GM12878 (cell line): ENCODE measurements around the gene KCNS3. TPM values are rescaled to one million over a fixed set of nuclear protein-coding genes. Genes with fewer than 3 reads are reported as not detected.

Source experiments
- ATAC-seq: fragments of 200-7000 bp; cut with Tn5 transposase; 3 replicates; pipeline ENCODE4 v1.9.1; 2020; ENCODE audit warnings: mild to moderate bottlenecking, moderate library complexity
- BruUV-seq: library from RNA; stranded (reverse); fragments of 400-500 nt; replicated peaks from 2 replicates; lab custom pipeline; 2021; lab: Mats Ljungman, UMichigan
- CTCF ChIA-PET: fragments of 300-600 bp; sonication (Branson Sonifier 250); formaldehyde crosslinking; extraction: SDS; loops from one replicate; lab custom pipeline; 2021; ENCODE audit warnings: inconsistent platforms; lab: Yijun Ruan, JAX
- POLR2A ChIA-PET: fragments of 350-600 bp; formaldehyde crosslinking; extraction: SDS; loops from one replicate; lab custom pipeline; 2021; ENCODE audit warnings: inconsistent platforms; lab: Charles Lee
- RAD21 ChIA-PET: fragments of 300-600 bp; sonication (Branson Sonifier 250); formaldehyde crosslinking; loops from one replicate; lab custom pipeline; 2023; ENCODE audit warnings: antibody characterized with exemption; ENCODE audit not compliant: unreplicated experiment; lab: Charles Lee
- SMC1A ChIA-PET: fragments of 300-600 bp; sonication (Branson Sonifier 250); formaldehyde crosslinking; loops from one replicate; lab custom pipeline; 2023; ENCODE audit not compliant: unreplicated experiment, uncharacterized antibody; lab: Charles Lee
- DNase-seq: peaks from one replicate; pipeline ENCODE4 v3.0.0-alpha.2; 2011; ENCODE audit warnings: low read depth, low spot score
- FAIRE-seq: peaks from 3 replicates; lab custom pipeline; 2011; peaks lifted over from hg19 to GRCh38; lab: Jason Lieb, UNC
- H2AFZ ChIP-seq: 2 replicates; pipeline ENCODE4 v1.6.0; 2011; ENCODE audit warnings: low read depth, low read length, control low read depth; ENCODE audit not compliant: control insufficient read depth
- H3K27ac ChIP-seq: 2 replicates; pipeline ENCODE4 v1.5.1; 2011; ENCODE audit warnings: control low read depth; ENCODE audit not compliant: control insufficient read depth, insufficient read depth
- H3K27me3 ChIP-seq, 2 experiments: replicated peaks in 1 of 2; 2 replicates each; pipeline versions ENCODE4 v1.6.0 to v1.6.1; 2011; ENCODE audit warnings: low read length in 1 of 2; ENCODE audit not compliant: control insufficient read depth in 2 of 2, insufficient read depth in 2 of 2
- H3K36me3 ChIP-seq, 2 experiments: 2 replicates each; pipeline ENCODE4 v1.5.1; 2011; ENCODE audit warnings: low read length in 1 of 2; ENCODE audit not compliant: control insufficient read depth in 2 of 2, insufficient read depth in 2 of 2
- H3K4me1 ChIP-seq: 2 replicates; pipeline ENCODE4 v1.6.1; 2011; ENCODE audit warnings: mild to moderate bottlenecking, low read length, moderate library complexity, mixed read lengths; ENCODE audit not compliant: control insufficient read depth, insufficient read depth
- H3K4me2 ChIP-seq: 2 replicates; pipeline ENCODE4 v1.6.0; 2011; ENCODE audit warnings: control low read depth; ENCODE audit not compliant: control insufficient read depth, insufficient read depth
- H3K4me3 ChIP-seq: fragments of 200-600 bp; sonication (generic); 2 replicates; pipeline ENCODE4 v1.5.1; 2016
- H3K79me2 ChIP-seq: 2 replicates; pipeline ENCODE4 v1.6.0; 2011; ENCODE audit warnings: low read length; ENCODE audit not compliant: control insufficient read depth, insufficient read depth
- H3K9ac ChIP-seq: 2 replicates; pipeline ENCODE4 v1.8.0; 2011; ENCODE audit warnings: low read length, control low read depth, mixed read lengths; ENCODE audit not compliant: control insufficient read depth, insufficient read depth
- H3K9me3 ChIP-seq: replicated peaks from 3 replicates; pipeline ENCODE4 v1.5.1; 2011; ENCODE audit warnings: mild to moderate bottlenecking, low read length; ENCODE audit not compliant: control insufficient read depth, insufficient read depth
- H4K20me1 ChIP-seq: 2 replicates; pipeline ENCODE4 v1.6.0; 2011; ENCODE audit not compliant: control insufficient read depth, insufficient read depth
- EGR1 ChIP-seq, 2 experiments: IDR thresholded peaks; 1 replicate in 1 of 2; 2 replicates in 1 of 2; pipeline ENCODE4 v1.6.1; 2011 to 2012; ENCODE audit warnings: low read depth in 2 of 2, low read length in 2 of 2, borderline replicate concordance in 1 of 2, mild to moderate bottlenecking in 1 of 2, moderate library complexity in 1 of 2
- EP300 ChIP-seq, 2 experiments: fragments of 150-350 bp in 1 of 2; IDR thresholded peaks; 2 replicates each; pipeline ENCODE4 v1.6.1; 2011 to 2012; ENCODE audit warnings: low read depth in 2 of 2, low read length in 2 of 2, borderline replicate concordance in 1 of 2, improper control_type of control experiment in 1 of 2, inconsistent platforms in 1 of 2; ENCODE audit not compliant: control insufficient read depth in 1 of 2
- GATAD2B ChIP-seq: fragments of 450-650 bp; conservative IDR thresholded peaks from 2 replicates; pipeline ENCODE4 v1.6.1; 2017; ENCODE audit warnings: low read depth, mild to moderate bottlenecking, moderate library complexity
- KAT2A ChIP-seq: conservative IDR thresholded peaks from 2 replicates; pipeline ENCODE4 v1.6.1; 2011; ENCODE audit warnings: low read depth, low read length; ENCODE audit not compliant: control insufficient read depth
- POU2F2 ChIP-seq: IDR thresholded peaks from 3 replicates; pipeline ENCODE4 v1.6.1; 2011; ENCODE audit warnings: low read depth, mild to moderate bottlenecking, low read length, borderline replicate concordance
- SIN3A ChIP-seq: IDR thresholded peaks from 2 replicates; pipeline ENCODE4 v1.6.1; 2012; ENCODE audit warnings: low read depth, low read length, improper control_type of control experiment
- SMC3 ChIP-seq: IDR thresholded peaks from 2 replicates; pipeline ENCODE4 v1.6.1; 2011; ENCODE audit warnings: low read length, improper control_type of control experiment, borderline replicate concordance
- SREBF2 ChIP-seq: IDR thresholded peaks from 2 replicates; pipeline ENCODE4 v1.6.1; 2012; ENCODE audit warnings: mild to moderate bottlenecking, low read length
- TBL1XR1 ChIP-seq: IDR thresholded peaks from 2 replicates; pipeline ENCODE4 v1.6.1; 2012; ENCODE audit warnings: low read depth, low read length, improper control_type of control experiment
- TCF12 ChIP-seq: IDR thresholded peaks from 2 replicates; pipeline ENCODE4 v1.6.1; 2011; ENCODE audit warnings: low read depth, mild to moderate bottlenecking, low read length
- WGBS: methylation state at CpG from one replicate; pipeline ENCODE4 v1.1.6; 2016; ENCODE audit warnings: low lambda C conversion rate; ENCODE audit not compliant: insufficient replicate concordance, insufficient coverage; ENCODE audit errors: missing lambda C conversion rate; 5-methylcytosine and 5-hydroxymethylcytosine counted together
- in situ Hi-C: fragments of 300-500 bp; cut with MboI; formaldehyde crosslinking; loops from 9 replicates; pipeline ENCODE4 v1.14.3; 2018; ENCODE audit warnings: mixed read lengths
- intact Hi-C: fragments of 100-400 bp; cut with micrococcal nuclease; formaldehyde crosslinking; loops from one replicate; pipeline ENCODE4 v1.14.2; 2022; ENCODE audit not compliant: unreplicated experiment
- polyA plus RNA-seq, 11 experiments: library from polyadenylated mRNA; depleted of rRNA in 4 of 11; unstranded in 6 of 11; stranded (reverse) in 5 of 11; fragments of >200 nt; fragmentation: Nextera tagmentation in 4 of 11; fragmentation: Illumina TruSeq in 1 of 11; extraction: Ambion mirVana in 4 of 11; extraction: Trizol in 1 of 11; gene quantifications; 1 replicate in 1 of 11; 2 replicates in 10 of 11; pipeline versions ENCODE4 v1.2.1 to v1.2.3, GENCODE V29; 2011 to 2016; ENCODE audit warnings: inconsistent platforms in 2 of 11, missing spikeins in 2 of 11, low read depth in 1 of 11
- total RNA-seq, 4 experiments: library from RNA; depleted of rRNA in 3 of 4; stranded (reverse); fragments of >200 nt in 3 of 4; fragmentation: Illumina TruSeq in 1 of 4; extraction: Trizol in 1 of 4; gene quantifications; 2 replicates each; pipeline versions ENCODE4 v1.2.1 to v1.2.3, GENCODE V29; 2013 to 2021
- TF ChIP-seq, protein P1 (sequence below): IDR thresholded peaks from 2 replicates; pipeline ENCODE4 v1.6.1; 2011; ENCODE audit warnings: low read depth, low read length, improper control_type of control experiment, borderline replicate concordance
- TF ChIP-seq, protein P2 (sequence below): fragments of 450-650 bp; conservative IDR thresholded peaks from 2 replicates; pipeline ENCODE4 v1.6.1; 2017; ENCODE audit warnings: mild to moderate bottlenecking, moderate library complexity

The KCNS3 gene
- total and polyA plus RNA-seq, 10 of the 15 experiments (the other 5 are each of a cell fraction or from before 2014, with no cell fraction given): not detected

DNA sequence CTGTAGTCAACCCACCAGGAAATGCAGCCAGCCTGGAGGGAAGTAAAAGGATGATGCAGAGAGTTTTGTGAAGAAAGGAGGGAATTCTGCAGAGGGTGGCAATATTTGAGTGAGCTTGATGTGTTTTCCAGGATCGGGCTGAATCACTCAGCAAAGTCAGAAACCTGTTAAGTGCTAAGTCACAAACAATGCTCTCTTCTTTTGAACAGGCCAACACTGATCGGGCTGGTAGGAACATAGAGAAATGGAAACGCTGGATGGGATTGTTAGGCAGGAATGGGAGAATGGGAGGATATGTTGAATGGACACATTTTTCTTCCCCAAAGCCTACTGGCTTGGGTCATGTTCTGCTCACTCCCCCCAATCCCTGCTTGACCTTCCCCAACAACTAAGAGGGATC, 36.6 kb downstream of the KCNS3 start:
- RAD21 ChIA-PET: no interaction called here
- intact Hi-C loops: no loop called here
- Histone ChIP-seq H3K27ac (no peak overlapping the region), H3K4me3 (no peak overlapping the region), H3K4me2 (no peak overlapping the region), H3K9ac (no peak overlapping the region), H2AFZ (no peak overlapping the region), H3K4me1 (0 out of 2 replicates have a peak, but pooled peaks cover 4% of the 10 kb centered on the region), H3K27me3 (no peaks in the 10 kb centered on the region), H3K9me3 (no peaks in the 10 kb centered on the region), H4K20me1 (no peaks in the 10 kb centered on the region), H3K36me3 (no peaks in the 10 kb centered on the region), H3K79me2 (no peaks in the 10 kb centered on the region)
- FAIRE-seq (no peak), ATAC-seq (no peak), DNase-seq (no peak)
- in situ Hi-C loops: no loop called here
- SMC1A ChIA-PET: no interaction called here
- CTCF ChIA-PET: no interaction called here
- POLR2A ChIA-PET: no interaction called here
- WGBS: 4% methylated on average over 3 of the region's 3 CpGs
- BruUV-seq: no TSS peak
- TF ChIP-seq POU2F2 (no peak), KAT2A (no peak), EP300 (IDR thresholded peaks at IDR 0.05; ENCODE audit: borderline replicate concordance in 1 of 2, control insufficient read depth in 1 of 2, low read depth in 2 of 2, low read length in 2 of 2) (no peak), SMC3 (no peak), TCF12 (no peak), EGR1 (IDR thresholded peaks at IDR 0.05; ENCODE audit: borderline replicate concordance in 1 of 2, low read depth in 2 of 2, low read length in 2 of 2) (no peak), SREBF2 (no peak), SIN3A (no peak), TBL1XR1 (no peak), GATAD2B (no peak)
- TF ChIP-seq, protein P1, sequence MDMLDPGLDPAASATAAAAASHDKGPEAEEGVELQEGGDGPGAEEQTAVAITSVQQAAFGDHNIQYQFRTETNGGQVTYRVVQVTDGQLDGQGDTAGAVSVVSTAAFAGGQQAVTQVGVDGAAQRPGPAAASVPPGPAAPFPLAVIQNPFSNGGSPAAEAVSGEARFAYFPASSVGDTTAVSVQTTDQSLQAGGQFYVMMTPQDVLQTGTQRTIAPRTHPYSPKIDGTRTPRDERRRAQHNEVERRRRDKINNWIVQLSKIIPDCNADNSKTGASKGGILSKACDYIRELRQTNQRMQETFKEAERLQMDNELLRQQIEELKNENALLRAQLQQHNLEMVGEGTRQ: no peak
- TF ChIP-seq, protein P2, sequence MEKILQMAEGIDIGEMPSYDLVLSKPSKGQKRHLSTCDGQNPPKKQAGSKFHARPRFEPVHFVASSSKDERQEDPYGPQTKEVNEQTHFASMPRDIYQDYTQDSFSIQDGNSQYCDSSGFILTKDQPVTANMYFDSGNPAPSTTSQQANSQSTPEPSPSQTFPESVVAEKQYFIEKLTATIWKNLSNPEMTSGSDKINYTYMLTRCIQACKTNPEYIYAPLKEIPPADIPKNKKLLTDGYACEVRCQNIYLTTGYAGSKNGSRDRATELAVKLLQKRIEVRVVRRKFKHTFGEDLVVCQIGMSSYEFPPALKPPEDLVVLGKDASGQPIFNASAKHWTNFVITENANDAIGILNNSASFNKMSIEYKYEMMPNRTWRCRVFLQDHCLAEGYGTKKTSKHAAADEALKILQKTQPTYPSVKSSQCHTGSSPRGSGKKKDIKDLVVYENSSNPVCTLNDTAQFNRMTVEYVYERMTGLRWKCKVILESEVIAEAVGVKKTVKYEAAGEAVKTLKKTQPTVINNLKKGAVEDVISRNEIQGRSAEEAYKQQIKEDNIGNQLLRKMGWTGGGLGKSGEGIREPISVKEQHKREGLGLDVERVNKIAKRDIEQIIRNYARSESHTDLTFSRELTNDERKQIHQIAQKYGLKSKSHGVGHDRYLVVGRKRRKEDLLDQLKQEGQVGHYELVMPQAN: no peak
